Measurements from ENCODE around the gene CABP2. TPM values are rescaled to one million over a fixed set of nuclear protein-coding genes. Genes with fewer than 3 reads are reported as not detected.

Gene CABP2
- polyA plus RNA-seq, 1 of the 3 experiments (the other 2 are of a cell fraction) = not detected

GRCh38 chr11:67542971-67543370 lies 19.7 kb upstream of the CABP2 start (continued):
- no peak for TF ChIP-seq USF2 (IDR thresholded peaks at IDR 0.05; ENCODE audit: borderline replicate concordance, low read depth, low read length)
- TF ChIP-seq NRF1 (IDR thresholded peaks at IDR 0.05; ENCODE audit: low read depth, low read length) = no peak
- no peak for TF ChIP-seq ELF1 (IDR thresholded peaks at IDR 0.05)
- no peak for TF ChIP-seq ZBTB33 (IDR thresholded peaks at IDR 0.05; ENCODE audit: borderline replicate concordance, low read depth)

GRCh38 chr11:67542169-67542568 lies 18.9 kb upstream of the CABP2 start:
- no peak for DNase-seq
- Histone ChIP-seq H2AFZ (ENCODE audit: low read depth) (no peak overlapping the region), H3K4me3 (ENCODE audit: low read depth in 2 of 2, low read length in 1 of 2) (no peak overlapping the region), H3K9me2 (no peaks in the 10 kb centered on the region), H3F3A (replicated peaks; ENCODE audit: insufficient read depth) (no peaks in the 10 kb centered on the region), H3K9ac (no peak overlapping the region), H3K9me3 (no peaks in the 10 kb centered on the region), H3K36me3 (replicated peaks in 1 of 2; ENCODE audit: control insufficient read depth in 1 of 2, insufficient read depth in 2 of 2, low read length in 1 of 2) (no peaks in the 10 kb centered on the region), H3K27me3 (ENCODE audit: insufficient read depth) (no peaks in the 10 kb centered on the region), H3K4me1 (ENCODE audit: control insufficient read depth in 1 of 2, insufficient read depth in 2 of 2, low read depth in 1 of 2, low read length in 1 of 2) (no peaks in the 10 kb centered on the region), H3K4me2 (no peak overlapping the region), H3K79me2 (ENCODE audit: insufficient read depth) (no peaks in the 10 kb centered on the region), H4K20me1 (ENCODE audit: insufficient read depth) (no peaks in the 10 kb centered on the region), H3K27ac (ENCODE audit: low read depth in 2 of 2, low read length in 1 of 2) (no peak overlapping the region)
- WGBS (ENCODE audit: low lambda C conversion rate) = 43% methylated on average over 3 of the region's 3 CpGs
- POLR2A ChIA-PET = no interaction called here
- no peak for TF ChIP-seq GATA2 (CRISPR knock-in tag; IDR thresholded peaks at IDR 0.05)
- TF ChIP-seq IRF3 (IDR thresholded peaks at IDR 0.05; ENCODE audit: low read depth, low read length) = no peak
- no peak for TF ChIP-seq NRF1 (IDR thresholded peaks at IDR 0.05; ENCODE audit: low read depth, low read length)
- no peak for TF ChIP-seq MXI1 (IDR thresholded peaks at IDR 0.05; ENCODE audit: low read depth, low read length)
- no peak for TF ChIP-seq EZH2phosphoT487 (IDR thresholded peaks at IDR 0.05; ENCODE audit: borderline replicate concordance, low read depth)
- TF ChIP-seq FOSL2 (IDR thresholded peaks at IDR 0.05; ENCODE audit: borderline replicate concordance, low read depth) = no peak
- TF ChIP-seq RCOR1 (IDR thresholded peaks at IDR 0.05; ENCODE audit: low read length) = no peak
- TF ChIP-seq CHD2 (IDR thresholded peaks at IDR 0.05; ENCODE audit: low read length, partially characterized antibody) = no peak
- no peak for TF ChIP-seq TCF12 (IDR thresholded peaks at IDR 0.05)
- TF ChIP-seq NFIC (IDR thresholded peaks at IDR 0.05; ENCODE audit: borderline replicate concordance) = no peak
- TF ChIP-seq USF2 (IDR thresholded peaks at IDR 0.05; ENCODE audit: borderline replicate concordance, low read depth, low read length) = no peak
- no peak for TF ChIP-seq TEAD4 (IDR thresholded peaks at IDR 0.05; ENCODE audit: borderline replicate concordance, insufficient read depth)
- no peak for TF ChIP-seq RAD21 (IDR thresholded peaks at IDR 0.05; ENCODE audit: low read length)
- TF ChIP-seq MEF2A (IDR thresholded peaks at IDR 0.05; ENCODE audit: borderline replicate concordance, low read depth) = no peak
- TF ChIP-seq ZBTB33 (IDR thresholded peaks at IDR 0.05; ENCODE audit: borderline replicate concordance, low read depth) = no peak
- TF ChIP-seq FOXM1 (IDR thresholded peaks at IDR 0.05; ENCODE audit: low read depth) = no peak
- no peak for TF ChIP-seq USF1 (IDR thresholded peaks at IDR 0.05; ENCODE audit: borderline replicate concordance, low read depth)
- TF ChIP-seq CTCF (IDR thresholded peaks at IDR 0.05) = no peak
- CTCF ChIA-PET = interaction anchor here (0.9 kb wide), 1 partner anchor 72 kb away, joined by 4 read pairs; no protein-coding TSS in a partner anchor
